NB4 (cell line): ENCODE data around the gene PRKCE.

ENCODE experiments used
- DNase-seq: peaks from one replicate; pipeline ENCODE4 v3.0.0; 2010; ENCODE audit warnings: low read depth
- H3K4me3 ChIP-seq: one replicate; pipeline ENCODE4 v1.5.1; 2011; ENCODE audit warnings: mild to moderate bottlenecking, low read depth, low read length, moderate library complexity
- CTCF ChIP-seq: IDR thresholded peaks from one replicate; pipeline ENCODE4 v1.5.1; 2012; ENCODE audit warnings: low read depth, low read length
- MAX ChIP-seq: IDR thresholded peaks from 2 replicates; pipeline ENCODE4 v1.6.1; 2011; ENCODE audit warnings: low read depth, low read length
- MYC ChIP-seq: IDR thresholded peaks from 2 replicates; pipeline ENCODE4 v1.6.1; 2011; ENCODE audit warnings: low read depth, low read length
- POLR2A ChIP-seq: IDR thresholded peaks from 2 replicates; pipeline ENCODE4 v1.6.1; 2011; ENCODE audit warnings: mild to moderate bottlenecking; ENCODE audit not compliant: insufficient read length; ENCODE audit errors: extremely low read depth

The PRKCE gene

GRCh38 chr2:46014911-46015654 is 363.6 kb downstream of the PRKCE start:
- H3K4me3 ChIP-seq = no peak overlapping the region
- no peak for DNase-seq
- TF ChIP-seq MYC (no peak), CTCF (no peak)

- TF ChIP-seq MYC (no peak), CTCF (no peak), POLR2A (no peak), MAX (no peak)
- no peak for DNase-seq
- no peak overlapping the region for H3K4me3 ChIP-seq
Observed at GRCh38 chr2:46015671-46016070, 364.2 kb downstream of the PRKCE start.

- TF ChIP-seq CTCF = no peak
- TF ChIP-seq MYC = no peak
- TF ChIP-seq POLR2A = no peak
- no peak for TF ChIP-seq MAX
- H3K4me3 ChIP-seq = no peak overlapping the region
- DNase-seq = no peak
Observed at GRCh38 chr2:46016091-46016490, 364.6 kb downstream of the PRKCE start.

- no peak overlapping the region for H3K4me3 ChIP-seq
- TF ChIP-seq POLR2A = no peak
- no peak for TF ChIP-seq CTCF
- no peak for TF ChIP-seq MAX
- TF ChIP-seq MYC = no peak
- DNase-seq = no peak
Observed at GRCh38 chr2:46018773-46019591, 367.5 kb downstream of the PRKCE start.

GRCh38 chr2:46020416-46020815 is 368.9 kb downstream of the PRKCE start:
- no peak overlapping the region for H3K4me3 ChIP-seq
- TF ChIP-seq MAX (no peak), CTCF (no peak), MYC (no peak), POLR2A (no peak)
- DNase-seq = no peak
